WTC11 (cell line): ENCODE results near the gene SLC44A1. TPM values are rescaled to one million over a fixed set of nuclear protein-coding genes. Genes with fewer than 3 reads are reported as not detected.

ENCODE experiments used
- ATAC-seq: fragments of 200-7000 bp; cut with Tn5 transposase; 2 replicates; pipeline ENCODE4 v1.10.0; 2021; ENCODE audit warnings: mild to moderate bottlenecking, moderate library complexity
- CTCF ChIA-PET: fragments of 300-600 bp; sonication (Branson Sonifier 250); formaldehyde crosslinking; loops from one replicate; lab custom pipeline; 2021; ENCODE audit warnings: antibody characterized with exemption; lab: Charles Lee
- POLR2A ChIA-PET: fragments of 350-600 bp; sonication (Branson Sonifier 250); formaldehyde crosslinking; loops from one replicate; lab custom pipeline; 2021; ENCODE audit warnings: antibody characterized with exemption; lab: Charles Lee
- DNase-seq: peaks from one replicate; pipeline ENCODE4 v3.0.0; 2021; ENCODE audit warnings: low spot score
- H3K27ac Mint-ChIP-seq: 2 replicates; pipeline ENCODE4 v1.8.0; 2021; ENCODE audit warnings: mixed read lengths
- H3K27me3 Mint-ChIP-seq: 2 replicates; pipeline ENCODE4 v1.8.0; 2021; ENCODE audit warnings: low read depth, mild to moderate bottlenecking, moderate library complexity, mixed read lengths
- H3K36me3 Mint-ChIP-seq: 2 replicates; pipeline ENCODE4 v1.8.0; 2021; ENCODE audit warnings: mixed read lengths
- H3K4me1 Mint-ChIP-seq: 2 replicates; pipeline ENCODE4 v1.8.0; 2022; ENCODE audit warnings: mixed read lengths
- H3K4me3 Mint-ChIP-seq: 2 replicates; pipeline ENCODE4 v1.8.0; 2021; ENCODE audit warnings: mild to moderate bottlenecking, moderate library complexity, mixed read lengths
- H3K9me3 Mint-ChIP-seq: 2 replicates; pipeline ENCODE4 v1.8.0; 2021; ENCODE audit warnings: mixed read lengths
- AR ChIP-seq: fragments of 250-450 bp; sonication (Bioruptor Pico); IDR thresholded peaks from 2 replicates; pipeline ENCODE4 v1.9.0; 2021; ENCODE audit warnings: mild to moderate bottlenecking
- CBFB ChIP-seq: sonication (generic); formaldehyde crosslinking; IDR thresholded peaks from 2 replicates; pipeline ENCODE4 v1.8.1; 2022; ENCODE audit warnings: mild to moderate bottlenecking, low read depth, missing genetic modification reagents
- E2F1 ChIP-seq: sonication (generic); formaldehyde crosslinking; IDR thresholded peaks from 2 replicates; pipeline ENCODE4 v1.8.0; 2022; ENCODE audit warnings: mild to moderate bottlenecking, missing genetic modification reagents
- ELF4 ChIP-seq: sonication (generic); formaldehyde crosslinking; IDR thresholded peaks from 2 replicates; pipeline ENCODE4 v1.8.1; 2022; ENCODE audit warnings: low read depth, mild to moderate bottlenecking, moderate library complexity, missing genetic modification reagents
- EMX1 ChIP-seq: fragments of 250-450 bp; sonication (Bioruptor Pico); IDR thresholded peaks from 2 replicates; pipeline ENCODE4 v1.8.0; 2021; ENCODE audit warnings: mild to moderate bottlenecking
- FOXP4 ChIP-seq: sonication (generic); formaldehyde crosslinking; IDR thresholded peaks from 2 replicates; pipeline ENCODE4 v1.8.0; 2022; ENCODE audit warnings: mild to moderate bottlenecking, missing genetic modification reagents
- HMGA2 ChIP-seq: fragments of 250-450 bp; sonication (Bioruptor Pico); IDR thresholded peaks from 2 replicates; pipeline ENCODE4 v1.4.0; 2021; ENCODE audit warnings: mild to moderate bottlenecking, moderate library complexity
- JAZF1 ChIP-seq: fragments of 250-450 bp; sonication (Bioruptor Pico); IDR thresholded peaks from 2 replicates; pipeline ENCODE4 v1.9.0; 2021; ENCODE audit warnings: moderate library complexity, mild to moderate bottlenecking, inconsistent platforms
- JUN ChIP-seq: sonication (generic); formaldehyde crosslinking; IDR thresholded peaks from 2 replicates; pipeline ENCODE4 v1.8.0; 2023; ENCODE audit warnings: mild to moderate bottlenecking, missing genetic modification reagents
- MAX ChIP-seq: sonication (generic); formaldehyde crosslinking; IDR thresholded peaks from 2 replicates; pipeline ENCODE4 v1.8.0; 2022; ENCODE audit warnings: mild to moderate bottlenecking, missing genetic modification reagents
- MLX ChIP-seq: sonication (generic); formaldehyde crosslinking; IDR thresholded peaks from 2 replicates; pipeline ENCODE4 v1.8.1; 2023; ENCODE audit warnings: mild to moderate bottlenecking, missing genetic modification reagents, moderate library complexity
- MXD4 ChIP-seq: fragments of 250-450 bp; sonication (Bioruptor Pico); IDR thresholded peaks from 2 replicates; pipeline ENCODE4 v1.8.0; 2021; ENCODE audit warnings: mild to moderate bottlenecking, moderate library complexity, borderline replicate concordance
- NFATC4 ChIP-seq: fragments of 250-450 bp; sonication (Bioruptor Pico); IDR thresholded peaks from 2 replicates; pipeline ENCODE4 v1.9.0; 2021; ENCODE audit warnings: mild to moderate bottlenecking
- NR1H2 ChIP-seq: sonication (generic); formaldehyde crosslinking; IDR thresholded peaks from 2 replicates; pipeline ENCODE4 v1.9.0; 2021; ENCODE audit warnings: mild to moderate bottlenecking, moderate library complexity, missing genetic modification reagents
- NR2C2 ChIP-seq: sonication (generic); formaldehyde crosslinking; IDR thresholded peaks from 2 replicates; pipeline ENCODE4 v1.8.0; 2022; ENCODE audit warnings: mild to moderate bottlenecking, missing genetic modification reagents
- SMAD3 ChIP-seq: sonication (generic); formaldehyde crosslinking; IDR thresholded peaks from 2 replicates; pipeline ENCODE4 v1.8.0; 2022; ENCODE audit warnings: missing genetic modification reagents, mild to moderate bottlenecking, borderline replicate concordance
- TCF7 ChIP-seq: sonication (generic); formaldehyde crosslinking; IDR thresholded peaks from 2 replicates; pipeline ENCODE4 v1.8.0; 2022; ENCODE audit warnings: mild to moderate bottlenecking, low read depth, missing genetic modification reagents, moderate library complexity
- TEAD4 ChIP-seq: sonication (generic); formaldehyde crosslinking; IDR thresholded peaks from 2 replicates; pipeline ENCODE4 v1.8.0; 2022; ENCODE audit warnings: mild to moderate bottlenecking, missing genetic modification reagents
- USF1 ChIP-seq: sonication (generic); formaldehyde crosslinking; IDR thresholded peaks from 2 replicates; pipeline ENCODE4 v1.8.0; 2022; ENCODE audit warnings: mild to moderate bottlenecking, missing genetic modification reagents
- ZNF121 ChIP-seq: sonication (generic); formaldehyde crosslinking; IDR thresholded peaks from 2 replicates; pipeline ENCODE4 v1.8.0; 2023; ENCODE audit warnings: missing genetic modification reagents
- ZNF219 ChIP-seq: sonication (generic); formaldehyde crosslinking; IDR thresholded peaks from 2 replicates; pipeline ENCODE4 v1.8.0; 2023; ENCODE audit warnings: missing genetic modification reagents, mild to moderate bottlenecking, borderline replicate concordance
- ZNF263 ChIP-seq: sonication (generic); formaldehyde crosslinking; IDR thresholded peaks from 2 replicates; pipeline ENCODE4 v1.8.1; 2022; ENCODE audit warnings: low read depth, mild to moderate bottlenecking, moderate library complexity, missing genetic modification reagents
- ZNF416 ChIP-seq: fragments of 250-450 bp; sonication (Bioruptor Pico); IDR thresholded peaks from 2 replicates; pipeline ENCODE4 v1.9.0; 2021; ENCODE audit warnings: mild to moderate bottlenecking, inconsistent platforms
- ZSCAN18 ChIP-seq: fragments of 250-450 bp; sonication (Bioruptor Pico); IDR thresholded peaks from 2 replicates; pipeline ENCODE4 v2.1.2; 2022; ENCODE audit warnings: mild to moderate bottlenecking, moderate library complexity
- total RNA-seq: library from RNA; stranded (reverse); gene quantifications from 3 replicates; pipeline ENCODE4 v1.2.3, GENCODE V29; 2021

Gene SLC44A1
- total RNA-seq, 1 experiment from 2014 or later, result 48.9 TPM

GRCh38 chr9:105316703-105317102 is 72.3 kb downstream of the SLC44A1 start:
- H3K4me3 Mint-ChIP-seq, result no peak overlapping the region
- no peak for TF ChIP-seq JAZF1 (CRISPR knock-in tag)
- TF ChIP-seq CBFB (CRISPR knock-in tag), result no peak
- no peak for TF ChIP-seq FOXP4
- TF ChIP-seq ZNF416, result no peak
- TF ChIP-seq MXD4 (CRISPR knock-in tag), result no peak
- no peak for TF ChIP-seq NR1H2 (CRISPR knock-in tag)
- TF ChIP-seq MAX (CRISPR knock-in tag), result no peak
- TF ChIP-seq ZSCAN18 (CRISPR knock-in tag), result no peak
- no peak for TF ChIP-seq ZNF219
- TF ChIP-seq ZNF263 (CRISPR knock-in tag), result no peak
- TF ChIP-seq, all 79 proteins: peak for 0
- Mint-ChIP-seq H3K36me3 (peaks cover 4% of the 10 kb centered on the region; the same call in 1 of the 2 replicates), H3K4me1 (peaks cover 7% of the 10 kb centered on the region), H3K9me3 (no peaks in the 10 kb centered on the region), H3K27me3 (no peaks in the 10 kb centered on the region), H3K27ac (no peak overlapping the region)
- no peak for DNase-seq
- no peak for ATAC-seq
- POLR2A ChIA-PET, result no interaction called here
- CTCF ChIA-PET, result no interaction called here

- Mint-ChIP-seq H3K36me3 (peaks cover 4% of the 10 kb centered on the region; the same call in 1 of the 2 replicates), H3K4me3 (no peak overlapping the region), H3K27ac (no peak overlapping the region), H3K27me3 (no peaks in the 10 kb centered on the region), H3K9me3 (no peaks in the 10 kb centered on the region), H3K4me1 (peaks cover 7% of the 10 kb centered on the region)
- TF ChIP-seq USF1 (no peak), MXD4 (CRISPR knock-in tag) (no peak), JUN (CRISPR knock-in tag) (no peak), ZNF416 (no peak), TEAD4 (CRISPR knock-in tag) (no peak), E2F1 (CRISPR knock-in tag) (no peak), TCF7 (CRISPR knock-in tag) (no peak), ELF4 (CRISPR knock-in tag) (no peak), SMAD3 (CRISPR knock-in tag) (no peak), NFATC4 (no peak)
- ATAC-seq (no peak), DNase-seq (no peak)
- ChIA-PET POLR2A (no interaction called here), CTCF (no interaction called here)
Measured at GRCh38 chr9:105318729-105319191, 74.3 kb downstream of the SLC44A1 start.

- DNase-seq (no peak), ATAC-seq (no peak)
- H3K27me3 Mint-ChIP-seq, result no peaks in the 10 kb centered on the region
- no peak overlapping the region for H3K27ac Mint-ChIP-seq
- ChIA-PET POLR2A (no interaction called here), CTCF (no interaction called here)
- peaks cover 7% of the 10 kb centered on the region for H3K4me1 Mint-ChIP-seq
- peaks cover 4% of the 10 kb centered on the region; the same call in 1 of the 2 replicates for H3K36me3 Mint-ChIP-seq
- H3K9me3 Mint-ChIP-seq, result no peaks in the 10 kb centered on the region
- no peak overlapping the region for H3K4me3 Mint-ChIP-seq
- TF ChIP-seq MAX (CRISPR knock-in tag) (no peak), ZNF219 (no peak), NR2C2 (no peak), EMX1 (CRISPR knock-in tag) (no peak), HMGA2 (CRISPR knock-in tag) (no peak), MLX (no peak), ZNF121 (CRISPR knock-in tag) (no peak), AR (CRISPR knock-in tag) (no peak), ZNF416 (no peak)
Measured at GRCh38 chr9:105319202-105319813, 74.9 kb downstream of the SLC44A1 start.
